Hepatocyte (in vitro differentiated cells): Measurements from ENCODE around the gene S1PR3.

Source experiments
- CTCF ChIP-seq: fragments of 200-600 bp; sonication (generic); IDR thresholded peaks from 2 replicates; pipeline ENCODE4 v1.5.1; 2016; ENCODE audit warnings: antibody characterized with exemption, mild to moderate bottlenecking; ENCODE audit not compliant: poor library complexity
- EZH2 ChIP-seq: fragments of 200-600 bp; sonication (generic); IDR thresholded peaks from 2 replicates; pipeline ENCODE4 v1.6.1; 2016; ENCODE audit warnings: antibody characterized with exemption, mild to moderate bottlenecking, borderline replicate concordance
- EZH2phosphoT487 ChIP-seq: fragments of 200-600 bp; sonication (generic); IDR thresholded peaks from one replicate; pipeline ENCODE4 v1.6.1; 2018; ENCODE audit warnings: antibody characterized with exemption, mild to moderate bottlenecking, low read depth, moderate library complexity; ENCODE audit not compliant: unreplicated experiment, severe bottlenecking

- no peak for TF ChIP-seq CTCF
- TF ChIP-seq EZH2 = no peak
- TF ChIP-seq EZH2phosphoT487 = no peak
These were observed 10.5 kb upstream of the S1PR3 start for GRCh38 chr9:88980740-88981203.
